GM21576 (cell line): Measurements from ENCODE around the gene PRMT9.
A peak's percentile ranks its signal among the peaks of the same experiment; 100 is the strongest.

ENCODE experiments used
- ATAC-seq: cut with Tn5 transposase; IDR thresholded peaks from one replicate; pipeline ENCODE4 v1.9.1; 2021; ENCODE audit warnings: mild to moderate bottlenecking, moderate library complexity; ENCODE audit not compliant: unreplicated experiment

PRMT9 gene

GRCh38 chr4:147683717-147684700 lies at the start of gene PRMT9:
TSS of gene PRMT9 (minus strand) at chr4:147684163. CDS start at chr4:147683987, 176 bp downstream.
- peak; percentile 99 for ATAC-seq

GRCh38 chr4:147732518-147733235 lies 48.7 kb upstream of the PRMT9 start:
- peak; percentile 23 for ATAC-seq

GRCh38 chr4:147731580-147732517 lies 47.9 kb upstream of the PRMT9 start, which contains the start of gene ARHGAP10:
TSS of gene ARHGAP10 (plus strand) at chr4:147732088. CDS start at chr4:147732302, 214 bp downstream.
- ATAC-seq, result peak; percentile 58

GRCh38 chr4:147730333-147730732 lies 46.4 kb upstream of the PRMT9 start:
- no peak for ATAC-seq

GRCh38 chr4:147727476-147728028 lies 43.6 kb upstream of the PRMT9 start:
- no peak for ATAC-seq

- no peak for ATAC-seq
These were observed 41.7 kb upstream of the PRMT9 start for GRCh38 chr4:147725673-147726072.

- no peak for ATAC-seq
These were observed 40.7 kb upstream of the PRMT9 start for GRCh38 chr4:147724468-147725201.

- no peak for ATAC-seq
These were observed 39.4 kb upstream of the PRMT9 start for GRCh38 chr4:147723326-147723725.

GRCh38 chr4:147717878-147718277 lies 33.9 kb upstream of the PRMT9 start:
- ATAC-seq, result peak; percentile 92

GRCh38 chr4:147714575-147715401 lies 30.8 kb upstream of the PRMT9 start:
- no peak for ATAC-seq

GRCh38 chr4:147709999-147710398 lies 26.0 kb upstream of the PRMT9 start:
- no peak for ATAC-seq

- peak; percentile 75 for ATAC-seq
These were observed 24.1 kb upstream of the PRMT9 start for GRCh38 chr4:147707892-147708672.

- ATAC-seq, result no peak
These were observed 20.9 kb upstream of the PRMT9 start for GRCh38 chr4:147704846-147705245.

- ATAC-seq, result no peak
These were observed 12.9 kb upstream of the PRMT9 start for GRCh38 chr4:147696866-147697265.

- no peak for ATAC-seq
These were observed 9.3 kb upstream of the PRMT9 start for GRCh38 chr4:147693218-147693617.

GRCh38 chr4:147691820-147692219 lies 7.9 kb upstream of the PRMT9 start:
- no peak for ATAC-seq

GRCh38 chr4:147689067-147689466 lies 5.1 kb upstream of the PRMT9 start:
- ATAC-seq, result no peak

GRCh38 chr4:147683188-147683591 lies 773 bp downstream of the PRMT9 start:
- no peak for ATAC-seq
